GM18873 (cell line): ENCODE data around the gene TPP1.
A peak's percentile ranks its signal among the peaks of the same experiment; 100 is the strongest.

Experiments
- ATAC-seq: cut with Tn5 transposase; IDR thresholded peaks from one replicate; pipeline ENCODE4 v1.9.1; 2021; ENCODE audit warnings: mild to moderate bottlenecking, moderate library complexity, moderate number of reproducible peaks; ENCODE audit not compliant: unreplicated experiment, low FRiP score

TPP1 gene

DNA sequence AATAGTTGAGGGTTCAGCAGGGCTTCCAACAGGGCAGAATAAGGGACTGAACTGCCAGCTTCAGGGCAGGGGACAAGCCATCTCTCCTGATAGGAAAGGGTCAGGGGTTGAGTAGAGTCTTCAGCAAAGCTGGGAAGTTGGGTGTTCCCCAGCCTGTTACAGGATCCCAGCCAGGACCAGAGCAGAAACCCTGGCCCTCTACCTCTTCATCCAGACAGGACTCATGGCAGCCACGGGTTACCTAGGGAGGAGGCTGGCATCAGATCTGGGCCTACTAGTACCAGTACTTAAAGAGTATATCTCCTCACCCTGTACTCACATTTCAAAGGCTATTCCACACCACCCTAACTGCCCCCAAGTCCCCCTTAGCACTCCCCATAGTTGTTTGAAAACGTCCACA, 4.8 kb downstream of the TPP1 start:
- ATAC-seq = no peak

DNA sequence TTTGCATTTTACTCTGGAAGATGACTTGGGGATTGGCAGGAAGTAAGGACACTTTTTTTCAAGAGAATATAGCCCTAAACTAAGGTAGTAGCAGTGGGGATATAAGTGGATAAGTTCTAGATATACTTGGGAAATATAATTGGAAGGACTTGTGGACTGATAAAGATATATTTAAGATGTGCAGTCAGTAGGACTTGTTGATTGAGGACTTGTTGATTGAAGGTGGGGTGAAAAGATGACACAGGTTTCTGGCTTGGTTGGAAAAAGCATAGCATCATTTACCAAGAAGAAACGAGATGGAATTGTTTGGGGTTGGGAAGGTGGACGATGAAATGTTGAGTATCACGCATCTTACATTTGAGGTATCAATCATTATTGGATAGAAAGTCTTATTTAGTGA, 5.7 kb downstream of the TPP1 start:
- no peak for ATAC-seq

DNA sequence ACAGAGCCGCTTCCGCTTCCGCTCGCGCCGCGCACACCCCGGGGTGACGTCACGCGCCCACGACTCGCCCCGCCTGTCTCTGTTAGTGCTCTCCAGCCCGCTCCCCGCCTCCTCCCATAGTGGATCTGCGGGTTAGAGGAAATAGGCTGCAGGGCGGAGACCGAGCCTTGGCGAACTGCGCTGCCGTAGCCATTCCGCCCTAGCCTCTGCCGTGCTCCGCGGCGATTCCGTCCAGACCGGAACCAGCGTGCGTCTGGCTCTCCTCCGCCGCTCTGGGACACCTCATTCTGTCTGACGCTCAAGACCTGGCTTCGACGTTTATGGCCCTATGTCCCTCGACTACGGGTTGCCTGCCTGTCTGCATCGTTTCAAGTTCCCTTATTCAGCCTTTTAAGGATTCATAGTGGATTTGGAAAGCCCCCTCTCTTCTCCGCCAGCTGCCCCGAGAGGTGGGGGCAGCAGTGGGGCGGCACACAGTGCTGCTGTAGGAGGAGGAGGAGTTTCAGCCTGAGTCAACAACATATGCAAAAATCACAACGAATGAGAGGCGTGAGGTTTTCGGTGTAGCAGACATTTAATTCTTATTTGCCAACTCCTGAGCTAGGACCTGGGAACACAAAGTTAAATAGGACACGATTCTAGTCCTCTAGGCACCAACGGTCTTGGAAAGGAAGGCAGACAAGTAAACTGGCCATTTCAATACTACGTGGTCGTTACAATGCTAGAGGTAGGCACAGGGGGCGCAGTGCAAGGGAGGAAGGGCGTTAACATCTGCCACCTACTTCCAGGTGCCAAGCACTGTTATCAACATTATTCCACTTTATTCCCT, 6.8 kb downstream of the TPP1 start, which contains the start of gene TAF10:
TAF10 (minus strand) TSS at position 4 of the 829 bp plus-strand sequence. CDS start 27 bp downstream, outside the sequence.
- peak; percentile 81 for ATAC-seq

DNA sequence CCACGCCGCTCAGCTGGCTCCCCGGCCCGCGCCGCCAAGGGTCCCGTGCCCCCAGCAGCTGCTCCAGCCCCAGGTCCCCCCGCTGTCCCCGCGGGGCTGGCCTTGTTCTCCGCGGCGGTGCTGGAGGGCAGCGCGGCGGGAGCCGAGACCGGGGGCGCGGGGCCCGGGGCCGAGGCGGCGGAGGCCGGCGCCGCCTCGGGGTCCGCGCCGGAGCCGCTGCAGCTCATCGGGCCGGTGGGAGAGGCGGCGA, 7.3 kb downstream of the TPP1 start:
- no peak for ATAC-seq

DNA sequence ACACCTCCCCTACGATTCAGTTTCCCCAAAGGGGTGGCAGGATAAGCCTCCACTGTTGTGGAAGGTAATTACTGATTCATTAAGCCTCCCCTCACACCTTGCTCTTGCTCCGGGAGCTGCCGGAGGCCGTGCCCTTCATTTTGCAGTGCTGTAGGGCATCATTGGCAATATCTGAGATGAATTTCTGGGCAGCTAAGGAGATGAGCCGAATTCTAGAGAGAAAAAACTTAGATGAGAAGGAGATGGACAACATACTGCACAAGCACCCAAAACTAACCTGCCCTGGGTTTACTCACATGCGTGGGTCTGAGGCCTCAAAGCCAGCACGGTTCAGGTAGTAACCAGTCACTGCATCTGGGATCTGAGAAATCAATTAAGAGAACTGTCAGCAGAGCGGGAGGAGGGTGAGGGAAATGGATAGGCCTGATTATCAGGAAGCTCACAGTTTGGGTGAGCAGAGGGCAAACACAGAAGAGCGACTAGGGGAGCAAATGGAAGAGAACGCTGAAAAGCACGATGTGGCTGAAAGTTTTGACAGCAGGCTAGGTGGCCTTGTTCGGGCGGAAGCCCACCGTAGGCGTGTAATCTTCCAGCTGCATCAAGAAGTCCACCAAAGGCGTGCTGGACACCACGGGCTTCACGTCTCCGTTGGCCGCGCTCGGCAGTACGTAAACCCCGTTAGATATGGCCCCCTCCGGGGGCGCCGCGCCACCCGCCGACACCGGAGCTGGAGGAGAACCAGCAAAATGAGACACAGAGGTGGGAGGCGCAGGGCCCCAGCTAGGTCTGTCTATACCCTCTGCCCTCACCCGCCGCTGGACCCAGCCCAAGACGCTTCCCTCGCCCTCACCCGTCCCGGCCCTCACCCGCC, 7.9 kb downstream of the TPP1 start:
- ATAC-seq = no peak

DNA sequence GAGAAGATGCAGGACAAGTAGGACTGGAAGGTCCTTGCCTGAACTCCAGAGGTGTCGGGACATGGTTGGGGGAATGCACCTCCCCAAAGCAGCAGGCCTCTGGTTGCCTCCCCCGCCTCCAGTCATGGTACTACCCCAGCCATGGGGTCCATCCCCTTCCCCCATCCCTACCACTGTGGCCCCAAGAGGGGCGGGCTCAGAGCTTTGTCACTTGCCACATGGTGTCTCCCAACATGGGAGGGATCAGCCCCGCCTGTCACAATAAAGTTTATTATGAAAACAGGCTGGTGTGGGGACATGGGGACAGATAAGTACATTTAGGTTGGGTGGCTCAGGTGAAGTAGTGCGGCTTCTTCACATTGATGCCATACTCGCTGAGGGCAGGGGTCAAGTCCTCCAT, 8.6 kb downstream of the TPP1 start:
- no peak for ATAC-seq

DNA sequence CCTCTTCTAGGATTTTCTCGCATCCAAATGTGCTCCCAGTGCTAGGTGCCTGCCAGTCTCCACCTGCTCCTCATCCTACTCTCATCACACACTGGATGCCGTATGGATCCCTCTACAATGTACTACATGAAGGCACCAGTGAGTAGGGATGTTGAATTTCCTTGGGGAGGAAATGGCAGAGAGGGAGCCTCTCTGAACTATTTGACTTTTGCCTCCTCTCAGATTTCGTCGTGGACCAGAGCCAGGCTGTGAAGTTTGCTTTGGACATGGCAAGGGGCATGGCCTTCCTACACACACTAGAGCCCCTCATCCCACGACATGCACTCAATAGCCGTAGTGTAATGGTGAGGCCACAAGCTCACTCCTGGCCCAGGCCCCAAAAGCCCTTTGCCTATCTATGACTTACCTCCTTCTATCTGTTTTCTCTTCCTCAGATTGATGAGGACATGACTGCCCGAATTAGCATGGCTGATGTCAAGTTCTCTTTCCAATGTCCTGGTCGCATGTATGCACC, 9.7 kb downstream of the TPP1 start:
- no peak for ATAC-seq

DNA sequence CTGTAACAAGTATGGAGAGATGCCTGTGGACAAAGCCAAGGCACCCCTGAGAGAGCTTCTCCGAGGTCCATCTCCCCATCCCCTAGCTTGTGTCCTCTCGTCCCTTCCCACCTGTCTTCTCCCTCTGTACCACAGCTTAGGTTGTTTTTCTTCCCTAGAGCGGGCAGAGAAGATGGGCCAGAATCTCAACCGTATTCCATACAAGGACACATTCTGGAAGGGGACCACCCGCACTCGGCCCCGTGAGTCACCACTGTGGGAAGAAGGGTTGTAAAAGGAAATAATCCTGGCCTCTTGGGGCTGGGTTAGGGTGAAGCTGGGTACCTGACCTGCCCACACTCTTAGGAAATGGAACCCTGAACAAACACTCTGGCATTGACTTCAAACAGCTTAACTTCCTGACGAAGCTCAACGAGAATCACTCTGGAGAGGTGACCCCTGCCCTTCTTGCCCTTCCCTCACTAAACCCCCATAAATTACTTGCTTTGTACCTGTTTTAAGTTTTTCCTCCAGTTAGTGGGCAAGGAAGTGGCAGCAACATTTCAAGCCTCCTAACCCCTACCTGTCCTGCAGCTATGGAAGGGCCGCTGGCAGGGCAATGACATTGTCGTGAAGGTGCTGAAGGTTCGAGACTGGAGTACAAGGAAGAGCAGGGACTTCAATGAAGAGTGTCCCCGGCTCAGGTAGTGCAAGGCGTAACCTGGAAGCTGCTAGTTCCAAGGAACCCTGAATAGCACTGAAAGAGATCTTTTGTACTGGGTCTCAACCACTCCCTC, 10.3 kb downstream of the TPP1 start:
- no peak for ATAC-seq

DNA sequence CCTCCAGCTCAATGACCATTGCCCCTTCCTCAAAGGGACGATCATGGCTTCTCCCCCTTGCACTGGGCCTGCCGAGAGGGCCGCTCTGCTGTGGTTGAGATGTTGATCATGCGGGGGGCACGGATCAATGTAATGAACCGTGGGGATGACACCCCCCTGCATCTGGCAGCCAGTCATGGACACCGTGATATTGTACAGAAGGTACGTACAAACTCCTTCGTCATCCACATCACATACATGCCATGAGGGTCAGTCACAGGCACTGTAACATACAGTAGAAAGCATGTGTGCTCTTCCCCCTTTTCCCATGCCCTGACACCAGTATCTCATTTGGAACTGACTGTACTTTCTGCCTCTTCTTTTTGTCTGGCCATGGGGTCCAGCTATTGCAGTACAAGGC, 11.2 kb downstream of the TPP1 start:
- no peak for ATAC-seq

DNA sequence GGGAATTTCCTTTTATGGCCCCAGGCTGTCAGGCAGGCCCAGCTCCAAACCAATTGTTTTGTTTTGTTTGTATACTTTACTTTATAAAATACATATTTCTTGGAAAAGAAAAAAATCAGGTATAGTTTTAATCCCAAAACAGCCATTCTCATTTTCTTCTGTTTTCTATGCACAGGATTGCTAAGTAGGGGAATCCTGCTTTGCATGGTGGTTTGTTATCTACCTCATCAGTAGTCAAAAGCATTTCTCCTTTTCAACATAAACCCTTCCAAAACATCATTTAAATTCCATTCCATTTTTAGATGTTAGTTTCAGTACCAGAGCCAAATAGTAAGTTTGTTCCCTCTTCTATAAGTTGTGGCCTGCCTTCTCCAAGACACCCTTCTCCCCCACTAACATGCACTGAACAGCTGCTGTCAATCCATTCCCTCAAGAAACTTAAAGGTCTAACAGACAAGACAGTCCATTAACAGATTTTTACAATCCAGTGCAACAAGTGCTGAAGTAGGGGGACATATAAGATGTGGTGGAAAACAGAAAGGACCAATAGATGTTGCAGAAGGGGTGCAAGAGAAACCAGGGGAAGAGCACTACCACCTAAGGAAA, 11.9 kb downstream of the TPP1 start:
- no peak for ATAC-seq

DNA sequence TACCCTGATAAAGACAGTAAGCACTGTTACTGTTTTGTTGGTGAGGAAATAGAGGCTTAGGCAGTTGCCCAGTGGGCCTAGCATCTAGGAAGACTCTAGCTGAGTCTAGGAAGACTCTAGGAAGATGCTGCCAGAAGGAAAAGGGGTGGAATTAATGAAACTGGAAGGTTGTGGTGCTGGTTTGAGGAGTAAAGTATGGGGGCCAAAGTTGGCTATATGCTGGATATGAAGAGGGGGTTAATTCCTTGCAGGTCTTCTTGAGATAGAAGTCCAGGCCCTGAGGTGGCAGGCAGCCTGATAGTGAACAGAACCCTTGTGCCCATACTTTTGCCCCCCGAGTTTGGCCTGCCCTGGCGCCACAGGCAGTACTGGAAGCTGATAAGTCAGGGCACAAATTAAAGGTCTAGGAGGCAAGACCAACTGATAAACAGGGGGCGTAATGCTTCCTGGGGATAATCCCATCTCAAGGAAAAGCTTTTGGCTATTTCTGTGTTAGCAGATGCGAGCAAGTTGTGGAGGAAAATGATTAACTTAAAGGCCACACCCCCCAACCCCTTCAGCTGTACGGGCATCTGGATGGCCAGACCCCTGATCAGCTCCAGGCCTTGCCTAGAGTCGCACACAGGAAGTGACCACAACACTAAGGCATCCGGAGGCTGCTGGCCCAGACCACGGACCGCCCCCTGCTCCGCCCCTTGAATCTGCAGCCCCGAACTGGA, 12.6 kb downstream of the TPP1 start:
- peak; percentile 50 for ATAC-seq

DNA sequence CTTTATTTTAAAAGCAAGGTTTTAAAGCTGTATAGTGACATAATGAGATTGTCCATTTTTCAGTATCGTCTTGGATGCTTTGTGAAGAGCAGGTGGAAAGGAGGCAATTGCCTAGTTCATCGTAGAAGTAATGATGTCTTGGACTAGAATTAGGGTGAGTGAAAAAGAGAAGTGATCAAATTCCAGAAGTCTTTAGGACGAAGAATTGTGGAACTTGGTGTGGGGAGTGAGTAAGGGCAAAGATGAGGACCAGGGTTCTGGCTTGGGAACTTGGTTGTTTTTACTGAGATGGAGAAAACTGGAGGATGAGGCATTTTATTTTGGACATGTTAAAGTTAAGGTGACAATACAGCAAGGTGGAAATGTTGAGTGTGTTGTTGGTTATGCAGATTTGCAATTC, 14.4 kb downstream of the TPP1 start:
- ATAC-seq = no peak

DNA sequence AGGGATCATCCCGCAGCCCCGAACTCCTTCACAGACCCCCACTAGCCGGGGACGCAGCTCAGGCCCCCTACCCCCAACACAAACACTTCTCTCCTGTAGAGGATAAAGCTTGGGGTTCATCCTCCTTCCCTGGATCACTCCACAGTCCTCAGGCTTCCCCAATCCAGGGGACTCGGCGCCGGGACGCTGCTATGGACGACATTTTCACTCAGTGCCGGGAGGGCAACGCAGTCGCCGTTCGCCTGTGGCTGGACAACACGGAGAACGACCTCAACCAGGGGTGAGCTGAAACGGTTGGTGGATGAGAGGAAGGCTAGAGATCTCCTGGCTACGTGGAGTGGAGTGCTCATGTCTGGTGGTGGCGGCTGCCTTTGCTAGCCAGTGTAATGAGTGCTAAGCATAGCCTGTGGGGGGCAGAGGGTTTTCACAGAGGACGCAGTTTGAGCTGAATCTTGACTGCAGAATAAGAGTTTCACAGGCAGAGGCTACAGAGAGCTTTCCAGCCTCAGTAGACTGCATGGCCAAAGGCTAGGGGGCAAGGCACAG, 15.1 kb downstream of the TPP1 start:
- peak; percentile 36 for ATAC-seq

DNA sequence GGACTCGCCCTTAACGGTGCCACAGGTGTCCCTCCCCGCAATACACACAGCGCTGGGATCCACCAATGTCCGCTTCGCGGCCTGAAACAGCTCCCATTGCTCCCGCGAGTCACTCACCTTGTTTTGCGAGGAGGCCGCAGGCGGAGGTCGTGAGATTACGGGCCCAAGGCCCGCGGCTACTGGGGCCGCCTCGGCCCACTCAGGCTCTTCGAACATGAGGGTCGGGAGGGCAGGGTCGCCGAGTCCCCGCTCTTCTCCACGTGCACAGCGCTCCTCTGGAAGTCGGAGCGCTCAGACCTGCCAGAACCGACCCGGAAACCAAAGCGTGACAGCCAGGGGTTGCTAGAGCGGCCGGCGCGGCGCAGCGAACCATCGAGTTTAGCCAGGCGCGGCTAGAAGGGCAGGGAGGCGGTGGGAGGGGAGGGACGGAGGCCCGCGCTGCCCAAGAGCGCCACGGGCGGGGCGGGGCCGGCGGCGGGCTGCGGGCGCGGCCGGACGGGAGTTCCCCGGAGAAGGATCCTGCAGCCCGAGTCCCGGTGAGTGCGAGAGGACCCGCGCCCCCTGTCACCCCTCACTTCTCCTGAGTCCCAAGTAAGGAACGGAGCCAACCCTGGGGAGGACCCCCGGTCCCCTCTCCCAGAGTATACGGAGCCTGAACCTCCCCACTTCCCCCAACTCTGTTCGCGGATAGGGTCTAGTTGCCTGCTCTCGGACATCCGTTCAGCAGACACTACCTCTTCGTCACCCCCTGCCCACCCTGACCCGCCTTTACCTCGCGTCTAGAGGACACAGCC, 15.7 kb downstream of the TPP1 start, which contains the start of the genes ILK and RRP8:
ILK (plus strand) TSS at position 488 of the 794 bp plus-strand sequence. CDS start 498 bp downstream, outside the sequence.
RRP8 (minus strand) TSS at position 330 of the 794 bp plus-strand sequence; CDS start at position 216, 114 bp downstream.
- ATAC-seq = peak; percentile 50

DNA sequence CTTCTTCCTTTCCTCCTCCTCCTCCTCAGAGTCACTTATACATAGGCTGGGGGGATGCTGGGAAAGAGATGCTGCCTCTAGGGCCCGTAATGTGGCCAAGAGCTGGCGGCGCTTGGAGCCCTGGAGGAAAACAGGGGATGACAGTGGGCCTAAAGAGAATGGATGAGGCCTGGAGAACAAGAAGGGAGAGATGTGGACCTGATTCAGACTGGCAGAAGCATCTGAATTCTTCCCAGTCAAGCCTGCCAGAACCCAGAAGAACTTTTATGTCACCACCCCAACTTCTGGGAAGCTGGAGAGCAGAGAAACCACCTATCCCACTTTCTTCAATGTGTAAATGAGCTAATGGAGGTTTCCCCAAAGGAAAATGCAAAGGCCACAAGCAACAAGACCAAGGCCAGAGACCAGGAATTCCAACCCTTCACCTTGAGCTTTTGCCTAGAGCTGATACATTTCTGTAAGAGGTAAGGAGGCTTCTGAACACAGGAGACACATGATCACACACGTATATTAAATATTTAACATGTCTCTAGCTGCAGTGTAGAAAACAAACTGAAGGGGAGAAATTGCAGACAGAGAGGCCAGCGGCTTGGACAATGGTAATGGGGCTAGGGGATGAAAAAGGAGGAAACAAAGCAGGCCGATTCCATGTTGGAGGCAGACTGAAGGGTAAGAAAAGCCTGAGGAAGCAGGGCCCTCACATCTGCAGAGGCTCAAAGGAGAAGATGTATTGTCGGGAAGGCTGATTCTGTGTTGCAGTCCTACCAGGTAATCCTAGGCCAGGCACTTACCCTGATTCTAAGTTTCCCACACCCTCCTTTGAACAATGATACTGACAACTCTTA, 16.9 kb downstream of the TPP1 start:
- ATAC-seq = no peak

DNA sequence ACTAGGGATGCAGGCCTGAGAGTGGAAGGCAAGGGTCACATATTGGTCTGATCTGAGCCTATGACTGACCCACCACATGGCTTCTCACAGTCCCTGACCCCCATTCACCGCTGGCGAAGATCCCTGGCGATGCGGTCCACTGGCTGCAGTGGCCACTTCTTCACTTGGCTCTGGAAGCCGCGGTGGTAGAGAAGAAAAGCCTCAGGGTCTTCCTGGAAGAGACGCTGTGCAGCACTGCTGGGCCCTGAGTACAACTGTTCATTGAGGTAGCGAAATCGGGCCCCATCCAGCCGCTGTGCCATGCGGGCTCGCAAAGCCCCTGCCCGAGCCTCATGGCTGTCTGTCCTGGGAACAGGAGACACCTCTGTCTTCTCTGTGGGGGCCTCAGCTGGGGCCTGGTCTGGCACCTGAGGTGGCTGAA, 18.2 kb downstream of the TPP1 start:
- no peak for ATAC-seq

DNA sequence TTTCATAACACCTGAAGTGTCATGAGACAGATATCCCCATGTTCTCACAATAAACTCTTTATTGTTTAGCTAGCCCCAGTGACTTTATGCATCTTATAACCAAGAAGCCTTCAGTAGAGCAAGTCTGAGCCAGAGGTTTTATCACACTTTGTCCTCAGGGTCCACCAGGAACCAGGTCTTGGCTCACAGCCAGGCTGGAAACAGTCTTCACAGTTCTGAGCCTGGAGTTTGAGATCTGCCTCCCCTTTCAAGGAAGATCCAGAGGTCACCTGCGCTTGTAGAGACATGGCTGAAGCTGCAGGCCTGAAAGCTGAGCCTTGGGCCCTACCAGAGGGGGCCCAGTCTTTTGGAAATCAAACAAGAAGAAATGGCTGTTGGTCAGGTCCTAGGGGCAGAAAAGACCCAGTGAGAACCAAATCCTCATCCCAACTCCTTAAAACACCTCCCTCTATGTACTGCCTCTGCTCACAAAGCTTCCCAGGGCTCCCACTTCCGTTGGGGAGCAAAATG, 19.3 kb downstream of the TPP1 start:
- ATAC-seq = no peak
